Activated CD4-positive, alpha-beta T cell treated with anti-CD3 and anti-CD28 coated beads, Interleukin-2, Interleukin-6, amounts not matched to agents 100 ng/mL and 50 ng/mL, durations not matched to agents 16 hours and 8 hours (primary cell): Measurements from ENCODE around the gene PLPP7.
"Not testable (repeated sequence)": the region's sequence is repeated elsewhere in the genome, so short reads cannot be mapped to it uniquely, and the experiment has no call there.

Source experiments
- DNase-seq: peaks from one replicate; pipeline ENCODE4 v3.0.0-alpha.2; 2020

PLPP7 gene

DNA sequence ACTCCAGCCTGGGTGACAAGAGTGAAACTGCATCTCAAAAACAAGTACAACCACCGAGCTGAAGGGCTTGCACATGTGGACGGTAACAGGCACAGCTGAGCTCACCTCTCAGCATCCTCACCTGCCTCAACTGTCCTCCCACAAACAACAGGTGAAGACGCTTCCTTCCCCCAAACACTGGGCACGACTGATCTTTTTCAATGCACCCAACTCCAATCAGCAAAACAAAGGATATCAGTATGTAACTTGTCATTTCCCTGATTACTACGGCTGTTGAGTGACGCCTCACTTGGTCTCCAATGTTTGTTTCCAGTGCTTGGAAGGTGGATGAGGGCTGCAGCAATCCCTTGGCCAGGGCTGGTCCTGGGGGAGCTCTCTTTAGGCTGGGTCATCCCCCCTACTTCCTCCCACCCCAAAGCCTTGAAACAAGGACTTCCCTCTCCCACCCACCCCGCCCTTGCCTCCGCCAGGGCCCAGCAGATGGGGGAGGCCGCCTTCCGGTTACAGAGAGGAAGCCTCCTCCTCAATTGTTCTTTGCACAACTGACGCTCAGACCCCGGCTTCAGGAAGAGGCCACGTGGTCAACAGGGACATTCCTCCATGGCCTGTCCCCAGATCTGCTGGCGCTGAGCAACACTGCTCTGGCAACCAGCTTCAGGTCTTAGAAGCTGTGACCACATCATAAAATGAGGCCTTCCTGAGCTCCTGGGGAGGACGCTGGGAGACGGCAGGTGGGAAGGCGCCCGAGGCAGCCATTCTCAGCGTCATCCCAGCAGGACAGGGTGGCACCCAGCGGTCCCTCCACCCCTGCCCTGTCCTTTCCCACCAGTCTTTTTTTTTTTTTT, 19.1 kb upstream of the PLPP7 start:
- peak; percentile 80 for DNase-seq

DNA sequence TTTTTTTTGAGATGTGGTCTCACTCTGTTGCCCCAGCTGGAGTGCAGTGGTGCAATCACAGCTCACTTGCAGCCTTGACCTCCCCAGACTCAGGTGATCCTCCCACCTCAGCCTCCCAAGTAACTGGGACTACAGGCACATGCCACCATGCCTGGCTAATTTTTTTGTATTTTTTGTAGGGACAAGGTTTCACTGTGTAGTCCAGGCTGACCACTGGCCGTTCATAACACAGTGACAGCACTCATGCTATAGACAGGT, 18.6 kb upstream of the PLPP7 start:
- not testable (repeated sequence) for DNase-seq

DNA sequence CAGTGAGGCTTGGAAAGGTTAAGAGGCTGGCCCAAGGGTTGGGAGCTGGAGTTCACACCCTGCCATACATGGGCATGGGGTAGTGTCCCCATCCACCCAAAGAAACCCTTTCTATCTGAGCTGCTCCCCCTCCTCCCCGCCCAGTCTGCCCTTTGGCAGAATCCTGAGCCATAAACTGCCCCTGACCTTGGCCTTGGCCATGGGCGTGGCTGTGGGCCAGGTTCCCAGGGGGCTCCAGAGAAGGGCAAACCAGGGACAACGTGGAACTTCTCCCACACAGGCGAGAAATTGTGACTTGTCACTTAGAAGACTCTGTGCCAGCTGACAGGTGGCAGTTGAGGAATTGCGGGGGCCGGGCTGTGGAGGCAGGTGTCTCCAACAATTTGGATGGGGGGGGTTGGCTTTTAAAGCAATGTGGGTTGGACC, 18.0 kb upstream of the PLPP7 start:
- no peak for DNase-seq

DNA sequence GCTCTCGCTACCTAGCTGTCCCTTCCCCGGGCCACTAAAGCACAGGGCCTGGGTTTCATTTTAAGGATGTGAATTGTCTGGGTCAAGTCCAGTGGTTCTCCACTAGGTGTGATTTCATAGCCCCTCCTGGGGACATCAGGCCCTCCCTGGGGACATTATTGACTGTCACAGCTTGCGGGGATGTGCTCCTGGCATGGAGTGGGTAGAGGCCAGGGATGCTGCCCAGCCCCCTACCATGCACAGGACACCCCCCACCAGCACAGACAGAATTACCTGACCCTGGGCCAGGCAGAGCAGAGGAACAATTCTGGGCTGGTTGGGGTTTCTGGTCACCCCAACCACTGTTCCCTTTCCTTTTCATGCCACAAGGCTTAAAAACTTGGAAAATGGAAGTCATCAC, 17.3 kb upstream of the PLPP7 start:
- peak; percentile 43 for DNase-seq

DNA sequence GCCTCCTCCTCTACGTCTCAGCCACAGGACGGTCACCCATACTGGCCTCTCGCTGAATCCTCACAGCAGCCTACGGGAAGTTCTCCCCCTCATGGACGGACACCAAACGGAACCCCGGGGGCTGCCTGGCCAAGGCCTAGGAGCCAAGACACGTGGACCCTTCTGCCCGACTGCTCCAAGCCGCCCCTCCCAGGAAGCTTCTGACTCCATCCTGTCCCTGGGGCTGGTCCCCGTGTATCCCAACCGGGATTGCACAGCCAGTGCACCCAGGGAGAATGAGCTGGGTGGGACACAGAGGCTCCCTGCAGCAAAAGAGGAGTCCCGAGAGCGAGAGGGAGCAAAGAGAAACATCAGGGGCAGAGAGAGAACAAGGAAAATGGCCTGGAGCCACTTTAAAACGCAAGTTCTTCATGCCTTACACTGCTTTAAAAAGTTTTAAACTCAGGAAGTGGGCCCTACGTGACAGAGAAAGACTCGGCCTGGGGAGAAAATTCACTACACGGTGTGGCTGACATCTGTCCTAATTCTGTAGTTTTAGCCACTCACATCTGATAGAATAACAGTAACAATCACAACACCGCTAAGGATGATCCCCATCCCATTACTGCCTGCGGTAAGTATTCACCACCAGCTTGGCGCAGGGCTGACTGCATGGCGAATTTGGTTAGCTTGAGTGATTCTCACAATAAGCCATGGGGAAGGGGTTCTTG, 16.2 kb upstream of the PLPP7 start:
- DNase-seq = peak; percentile 61

DNA sequence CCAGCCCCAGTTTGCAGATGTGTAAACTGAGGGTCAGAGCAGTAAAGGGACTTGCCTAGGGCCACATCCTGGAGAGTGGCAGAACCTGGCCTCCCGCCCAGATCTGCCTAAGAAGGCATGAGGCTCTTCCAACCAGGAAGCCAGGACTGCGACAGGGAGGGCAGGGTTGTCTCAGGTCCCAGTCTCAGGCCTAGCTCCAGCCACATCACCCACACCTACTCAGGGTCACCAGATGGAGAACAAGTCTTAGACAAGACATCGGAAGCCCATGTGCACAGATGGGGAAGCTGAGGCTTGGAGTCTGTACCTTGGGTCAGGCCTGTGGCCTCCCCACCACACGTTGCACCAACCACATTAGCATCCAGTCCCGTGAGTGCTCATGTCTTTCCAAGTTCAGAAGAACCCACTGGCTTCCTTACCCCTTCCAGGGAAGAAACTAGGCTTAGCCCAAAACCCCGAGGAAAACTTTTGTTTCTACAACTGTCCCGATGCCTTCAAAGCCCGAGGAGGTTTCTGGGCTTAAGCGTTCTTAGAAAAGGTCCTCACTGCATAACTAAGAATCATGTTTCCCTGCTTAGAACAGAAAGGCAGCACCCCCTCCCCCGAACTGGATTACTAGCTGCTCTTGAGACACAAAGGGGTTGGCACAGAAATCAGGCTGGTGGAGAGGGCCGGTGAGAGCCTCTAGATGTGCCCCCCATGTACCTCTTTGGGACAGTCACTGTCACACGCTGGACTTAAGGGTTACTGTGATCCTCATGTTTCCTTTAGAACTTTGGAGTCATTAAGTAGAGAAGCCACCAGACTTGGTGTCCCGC, 15.5 kb upstream of the PLPP7 start:
- peak; percentile 63 for DNase-seq

DNA sequence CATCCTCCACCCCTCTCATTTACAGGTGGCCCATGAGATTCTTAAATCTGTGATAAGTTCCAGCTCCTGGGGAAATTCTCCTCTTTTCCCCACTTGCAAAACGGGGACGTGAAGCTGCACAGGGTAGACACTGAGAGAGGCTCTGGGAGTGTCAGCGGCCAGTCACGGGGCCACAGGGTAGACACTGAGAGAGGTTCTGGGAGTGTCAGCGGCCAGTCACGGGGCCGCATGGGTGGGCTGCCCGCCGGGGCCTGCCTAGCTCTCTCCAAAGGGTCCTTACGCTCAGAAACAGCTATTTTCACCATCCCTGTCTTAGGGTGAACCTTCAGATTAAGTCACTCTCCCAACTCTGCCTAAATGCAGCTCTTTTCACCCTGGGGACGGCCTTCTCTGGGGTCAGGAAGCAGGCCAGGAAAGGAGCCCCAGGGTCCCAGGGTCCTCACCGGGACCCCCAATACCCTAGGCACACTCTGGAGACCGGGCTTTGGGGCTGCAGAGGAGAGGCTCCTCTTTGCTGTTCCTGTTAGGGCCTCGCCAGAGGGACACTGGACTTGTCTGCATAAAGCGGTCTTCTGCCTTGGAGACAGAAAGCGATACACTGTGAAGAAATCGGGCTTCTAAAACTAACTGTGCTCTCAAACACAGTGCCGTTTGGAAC, 14.7 kb upstream of the PLPP7 start:
- peak; percentile 52 for DNase-seq

DNA sequence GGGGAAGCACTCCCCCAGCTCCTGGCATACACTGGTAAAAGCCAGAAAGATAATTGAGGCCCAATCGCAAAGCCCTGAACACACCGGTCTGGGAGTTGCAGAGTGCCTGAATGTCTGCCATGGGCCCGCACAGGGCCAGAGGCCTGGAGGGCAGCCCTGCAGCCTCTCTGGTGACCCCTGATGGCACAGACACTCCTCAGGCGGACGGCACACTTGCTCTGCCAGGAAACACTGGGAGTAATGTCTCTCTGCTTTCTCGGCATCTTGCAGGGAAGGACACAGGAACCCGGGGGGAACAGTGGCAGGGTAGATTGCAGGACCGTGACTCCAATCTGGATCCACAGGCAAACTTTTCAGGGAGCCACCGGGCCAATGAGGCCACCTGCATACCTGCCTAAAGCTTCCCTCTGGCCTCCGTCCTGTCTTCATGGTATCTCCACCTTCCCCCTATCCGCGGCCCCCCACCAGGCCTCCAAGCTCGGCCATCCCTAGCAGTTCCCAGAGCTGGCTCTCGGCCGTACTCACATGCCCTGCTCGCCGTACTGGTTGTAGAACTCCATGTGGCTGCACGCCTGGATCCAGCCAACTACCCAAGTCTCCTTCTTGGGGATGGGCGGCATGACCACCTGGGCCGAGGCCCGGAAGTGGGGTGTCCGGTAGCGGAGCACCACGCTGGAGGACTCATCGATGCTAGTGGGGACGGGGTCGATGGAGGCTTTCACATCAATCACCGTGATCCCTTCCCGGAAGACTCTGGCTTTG, 14.0 kb upstream of the PLPP7 start:
- peak; percentile 64 for DNase-seq

DNA sequence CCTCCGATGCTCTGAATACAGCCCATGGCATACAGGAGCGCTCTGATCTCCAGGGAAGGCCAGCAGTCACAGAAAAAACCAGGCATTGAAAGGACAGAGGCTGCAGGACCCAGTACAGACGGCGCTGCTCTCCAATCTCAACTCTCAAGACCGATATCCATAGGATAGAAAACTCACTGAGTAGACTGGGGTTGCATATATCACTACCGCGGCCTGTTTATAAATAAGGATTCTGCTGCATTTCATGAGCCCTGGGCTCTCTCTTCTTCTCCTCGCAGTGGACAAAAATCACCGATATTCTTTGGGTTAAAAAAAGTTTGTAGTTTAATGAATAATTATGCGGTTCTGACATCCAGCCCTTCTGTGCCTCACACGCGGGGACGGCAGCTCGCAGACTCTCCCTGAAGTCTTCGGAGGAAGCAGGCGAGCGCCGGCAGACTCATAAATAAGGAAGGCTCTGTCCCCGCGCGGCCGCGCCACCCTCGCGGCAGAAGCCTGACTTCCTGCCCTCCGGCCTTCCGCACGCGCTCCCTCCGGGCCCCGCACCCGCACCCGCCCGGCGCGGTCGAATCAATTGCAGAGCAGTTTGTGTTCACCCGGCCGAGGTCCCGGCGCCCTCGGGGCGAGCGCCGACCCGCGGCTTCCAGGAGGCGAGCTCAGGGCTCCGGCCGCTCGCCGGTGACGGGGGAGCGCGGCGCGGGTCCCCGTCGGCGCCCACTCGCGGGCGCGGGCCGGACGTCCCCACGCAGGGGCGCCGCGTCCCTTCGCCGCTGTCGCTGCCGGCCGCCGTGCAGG, 13.2 kb upstream of the PLPP7 start, which contains the start of gene FAM78A:
Gene FAM78A (minus strand): TSS at position 417 of the 795 bp plus-strand sequence. CDS start 331 bp downstream, at position 86.
- DNase-seq = peak; percentile 71

DNA sequence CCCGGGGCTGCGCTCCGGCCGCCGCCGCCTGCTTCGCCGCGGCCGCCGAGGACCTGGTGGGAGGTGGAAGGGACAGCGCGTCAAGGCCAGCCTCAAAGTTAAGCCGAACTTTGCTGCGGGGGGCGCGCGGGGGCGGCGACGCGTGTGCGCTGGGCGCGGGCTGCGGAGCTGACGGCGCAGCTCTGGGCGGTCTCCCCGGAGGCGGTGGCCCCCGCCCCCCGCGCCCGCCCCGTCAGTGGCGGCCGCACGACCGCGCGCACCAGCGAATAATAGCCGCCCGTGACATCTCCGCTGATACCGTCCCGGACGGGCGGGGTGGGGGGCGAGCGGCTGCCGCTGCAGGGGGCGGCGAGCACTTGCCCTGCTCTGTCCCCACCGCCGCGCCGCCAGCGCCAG, 12.6 kb upstream of the PLPP7 start:
- DNase-seq = peak; percentile 59

DNA sequence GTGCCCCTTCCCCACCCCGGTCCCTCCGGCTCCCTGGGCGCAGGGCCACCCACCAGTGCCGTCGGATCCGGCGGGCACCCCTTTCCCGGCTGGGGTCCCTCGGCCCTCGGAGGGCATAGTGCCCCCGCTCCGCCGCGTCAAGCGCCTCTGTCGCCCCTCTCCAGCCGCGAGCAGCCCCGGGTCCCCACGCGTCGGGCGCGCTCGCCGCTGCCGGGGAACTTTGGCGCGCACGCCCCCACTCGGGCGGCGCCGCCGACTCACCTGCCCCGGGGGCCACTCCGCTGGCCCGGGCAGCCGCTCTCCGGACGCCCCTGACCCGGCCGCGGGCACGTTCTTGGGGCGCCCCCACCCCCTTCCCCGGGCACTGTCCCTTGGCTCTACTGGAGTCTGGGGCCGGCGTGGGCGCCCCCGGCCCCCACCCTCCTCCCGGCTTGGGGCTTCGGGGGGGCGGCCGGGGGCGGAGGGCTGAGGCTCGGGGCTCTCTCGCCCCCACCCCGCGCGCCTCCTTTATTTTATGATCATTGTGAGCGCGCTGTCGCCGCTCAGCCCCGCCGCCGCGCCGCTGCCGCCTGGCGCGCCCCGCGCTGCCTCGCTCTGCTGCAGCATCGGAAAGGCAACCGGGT, 12.1 kb upstream of the PLPP7 start:
- peak; percentile 30 for DNase-seq

DNA sequence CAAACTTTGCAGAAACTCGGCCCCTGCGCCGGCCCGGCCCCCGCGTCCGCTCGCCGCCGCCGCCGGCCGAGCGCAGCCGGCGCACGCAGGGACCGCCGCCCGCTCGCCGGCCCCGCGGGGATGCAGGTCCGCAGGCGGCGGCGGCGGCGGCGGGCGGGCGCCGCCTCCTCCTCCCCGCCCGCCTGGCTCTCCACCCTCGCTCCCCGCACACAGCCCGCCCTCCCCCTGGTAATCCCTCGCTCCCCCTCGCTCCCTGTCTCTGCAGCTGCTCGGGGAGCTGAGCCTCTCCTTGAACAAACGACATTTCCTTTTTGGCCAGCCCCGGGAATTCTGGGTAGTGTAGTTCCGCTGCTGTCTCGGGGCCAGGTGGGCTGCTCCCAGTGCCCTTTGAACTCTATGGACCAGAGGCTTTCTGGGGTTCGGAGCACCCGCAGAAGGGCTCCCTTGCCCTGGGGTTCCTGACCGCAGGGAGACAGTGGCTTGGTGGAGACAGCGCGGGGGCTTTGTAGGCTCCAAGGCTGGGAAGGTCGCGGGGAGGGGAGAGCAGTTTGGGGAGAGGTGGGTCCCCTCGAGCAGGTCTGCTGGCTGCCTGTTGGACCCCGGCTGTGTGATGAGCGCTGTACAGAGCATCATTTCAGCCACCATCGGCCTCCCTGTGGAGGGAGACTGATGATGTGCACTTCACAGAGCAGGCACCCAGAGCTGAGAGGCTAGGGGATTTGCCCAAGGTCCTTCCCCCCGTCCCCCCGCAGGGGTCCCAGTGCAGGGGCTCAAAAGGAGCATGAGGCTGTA, 11.4 kb upstream of the PLPP7 start:
- peak; percentile 88 for DNase-seq

DNA sequence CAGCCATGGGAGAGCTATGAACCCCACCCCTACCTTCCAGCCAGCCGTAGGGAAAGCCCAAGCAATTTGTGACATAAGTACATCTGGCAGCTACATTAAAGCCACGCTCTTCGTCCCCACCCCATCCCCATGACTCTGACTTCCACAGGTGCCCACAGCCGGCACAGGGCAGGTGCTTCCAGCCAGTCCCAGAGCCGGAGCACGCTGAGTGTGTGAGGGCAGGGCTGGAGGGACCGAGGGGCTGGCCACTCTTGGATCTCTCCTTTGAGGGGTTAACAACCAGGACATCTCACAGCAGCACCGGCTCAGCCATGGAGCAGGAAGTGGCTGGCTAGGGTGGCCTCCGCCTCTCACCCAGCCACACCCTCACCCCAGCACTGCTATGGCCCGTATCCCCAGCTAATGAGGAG, 10.8 kb upstream of the PLPP7 start:
- no peak for DNase-seq

DNA sequence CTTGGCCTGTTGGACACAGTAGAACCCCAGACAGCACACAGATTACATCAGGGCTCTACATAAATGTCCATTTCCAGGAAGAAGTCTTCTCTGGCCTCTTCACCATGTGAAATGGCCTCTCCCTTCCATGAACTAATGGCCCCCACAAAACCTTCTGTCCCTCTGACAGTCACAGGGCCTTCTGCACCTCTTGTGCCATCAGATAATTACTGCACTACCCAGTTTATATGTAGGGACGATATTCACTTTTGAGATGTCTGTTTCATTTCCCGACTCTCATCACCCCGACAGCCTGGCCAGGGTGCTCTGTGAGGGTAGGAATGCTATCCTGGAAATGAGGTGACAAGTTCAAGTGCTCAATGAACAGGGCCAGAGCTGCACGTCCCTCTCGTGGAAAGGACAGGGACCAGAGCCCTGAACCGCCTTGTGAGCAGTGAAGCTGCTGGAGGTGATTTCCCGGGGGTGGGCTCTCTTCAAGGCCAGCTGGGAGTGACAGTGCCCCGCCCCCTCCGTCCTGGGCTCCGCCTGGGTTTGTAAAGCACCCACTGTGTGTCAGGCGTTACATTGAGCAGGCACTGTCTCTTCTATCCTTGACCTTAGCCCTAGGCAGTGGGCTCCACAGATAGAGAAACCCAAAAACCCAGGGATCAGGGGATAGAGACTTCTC, 10.2 kb upstream of the PLPP7 start:
- no peak for DNase-seq

DNA sequence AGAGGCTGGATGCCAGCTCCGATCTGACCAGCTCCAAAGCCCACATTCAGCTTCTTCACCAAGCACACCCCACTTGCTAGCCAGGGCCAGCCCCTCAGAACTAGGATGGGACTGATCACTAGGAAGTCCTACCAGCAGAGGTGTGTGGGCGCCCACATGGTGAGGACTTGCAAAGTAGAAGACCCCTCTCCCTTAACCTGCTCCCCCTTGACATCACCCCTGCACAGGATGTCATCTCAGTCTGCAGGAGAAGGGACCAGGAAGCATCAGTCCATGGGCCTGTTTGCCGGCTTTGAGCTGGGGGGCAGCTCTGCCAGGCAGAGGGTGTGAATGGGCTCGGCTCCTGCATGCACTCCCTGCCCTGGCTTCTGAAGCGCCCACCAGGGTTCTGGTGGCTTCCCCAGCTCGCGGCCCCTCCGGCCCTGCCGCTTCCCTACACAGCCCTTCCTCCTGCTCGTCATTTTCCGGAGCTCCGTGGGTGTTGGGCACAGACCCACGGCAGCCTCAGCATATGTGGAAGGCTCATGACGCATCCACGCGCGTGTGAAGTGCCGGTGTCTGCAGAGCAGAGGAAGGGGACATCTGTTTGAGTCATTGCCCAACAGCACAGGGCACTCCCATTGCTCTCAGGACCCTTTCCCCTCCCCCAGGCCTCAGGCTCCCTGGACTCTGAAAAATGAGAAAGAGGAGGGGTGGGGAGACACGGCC, 9.5 kb upstream of the PLPP7 start:
- DNase-seq = no peak

DNA sequence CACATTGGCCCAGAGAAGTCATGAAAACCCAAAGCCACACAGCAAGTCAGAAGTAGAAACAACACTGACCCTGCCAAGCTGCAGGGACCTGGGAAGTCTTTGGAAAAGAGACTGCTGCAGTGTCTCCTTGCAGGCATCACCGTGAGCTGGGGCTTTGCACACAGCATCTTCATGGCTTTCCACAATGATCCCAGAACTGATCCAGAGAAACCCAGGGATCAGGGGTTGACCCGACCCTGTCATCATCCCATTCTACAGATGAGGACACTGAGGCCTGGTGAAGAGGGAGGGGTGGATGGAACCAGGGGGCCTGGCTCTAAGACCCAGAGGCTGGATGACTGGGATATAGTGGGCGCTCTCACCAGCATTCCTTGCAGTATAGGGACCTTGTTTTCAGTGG, 8.9 kb upstream of the PLPP7 start:
- no peak for DNase-seq

DNA sequence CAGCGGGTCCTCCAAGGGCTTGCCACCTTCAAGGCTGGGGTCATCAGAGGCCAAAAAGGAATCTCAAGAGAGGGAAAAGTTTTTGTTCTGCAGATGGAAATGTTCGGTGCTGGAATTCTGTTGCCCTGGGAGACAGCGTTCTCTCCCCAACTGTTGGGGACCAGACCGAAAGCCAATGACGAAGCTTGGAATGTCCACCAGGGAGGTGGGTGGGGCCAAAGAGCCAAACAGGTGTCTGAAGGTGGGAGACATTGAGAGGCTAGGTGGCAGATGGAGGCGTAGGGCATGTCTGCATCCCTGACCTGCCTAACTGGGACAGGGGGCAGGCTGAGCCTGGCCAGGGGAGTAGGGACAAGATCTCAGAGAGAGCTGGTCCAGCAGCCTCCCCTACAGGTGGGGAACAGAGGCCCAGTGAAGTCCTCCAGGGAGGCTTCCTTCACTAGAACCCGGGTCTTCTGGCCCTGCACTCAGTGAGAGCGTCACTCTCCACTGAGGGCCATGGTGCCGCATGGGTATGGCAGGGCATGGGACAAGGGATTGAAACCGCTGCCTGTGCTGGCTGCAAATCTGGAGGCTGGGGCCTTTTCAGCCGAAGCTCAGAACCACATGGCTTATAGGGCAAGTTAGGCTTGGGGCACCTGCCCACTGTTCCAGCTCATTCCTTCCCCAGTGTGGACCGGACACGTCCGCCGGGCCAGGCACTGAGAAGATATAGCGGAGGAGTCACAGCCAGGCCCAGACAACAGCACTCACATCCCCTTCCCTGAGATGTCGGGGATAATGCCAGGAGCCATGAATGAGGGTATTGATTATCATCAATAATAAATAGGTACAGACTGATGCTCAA, 8.2 kb upstream of the PLPP7 start:
- no peak for DNase-seq

DNA sequence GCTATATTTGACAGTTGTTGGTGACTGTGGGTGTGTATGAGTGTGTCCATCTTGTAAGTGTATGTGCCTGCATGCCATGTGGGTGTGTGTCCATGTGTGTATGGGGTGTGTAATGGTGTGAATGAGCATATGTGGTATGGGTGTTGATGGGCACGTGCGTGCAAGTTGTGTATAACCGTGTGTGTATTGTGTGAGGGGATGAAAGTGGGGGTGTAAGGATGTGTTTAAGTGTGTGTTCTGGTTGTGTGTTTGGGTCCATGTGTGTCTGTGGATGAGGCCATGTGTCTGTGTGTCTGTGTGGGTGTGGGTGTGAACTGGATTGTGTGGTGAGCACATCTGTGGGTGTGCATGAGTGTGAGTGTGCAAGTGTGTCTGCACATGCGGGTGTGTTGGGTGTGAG, 7.3 kb upstream of the PLPP7 start:
- DNase-seq = no peak
